ENCODE data around the gene MAP4K5. TPM values are rescaled to one million over a fixed set of nuclear protein-coding genes. Genes with fewer than 3 reads are reported as not detected.

MAP4K5 gene
- total RNA-seq, 1 donor from 2014 or later: 12.3 TPM

- DNase-seq: no peak
- peaks cover 63% of the 10 kb centered on the region for H3K36me3 ChIP-seq
- no peak overlapping the region for H3K27ac ChIP-seq (replicated peaks)
- no peaks in the 10 kb centered on the region for H3K9me3 ChIP-seq (replicated peaks)
- H3K27me3 ChIP-seq (ENCODE audit: low read depth): no peaks in the 10 kb centered on the region
- no peaks in the 10 kb centered on the region for H3K4me1 ChIP-seq
- no peak overlapping the region for H3K4me3 ChIP-seq
- TF ChIP-seq, protein P1, sequence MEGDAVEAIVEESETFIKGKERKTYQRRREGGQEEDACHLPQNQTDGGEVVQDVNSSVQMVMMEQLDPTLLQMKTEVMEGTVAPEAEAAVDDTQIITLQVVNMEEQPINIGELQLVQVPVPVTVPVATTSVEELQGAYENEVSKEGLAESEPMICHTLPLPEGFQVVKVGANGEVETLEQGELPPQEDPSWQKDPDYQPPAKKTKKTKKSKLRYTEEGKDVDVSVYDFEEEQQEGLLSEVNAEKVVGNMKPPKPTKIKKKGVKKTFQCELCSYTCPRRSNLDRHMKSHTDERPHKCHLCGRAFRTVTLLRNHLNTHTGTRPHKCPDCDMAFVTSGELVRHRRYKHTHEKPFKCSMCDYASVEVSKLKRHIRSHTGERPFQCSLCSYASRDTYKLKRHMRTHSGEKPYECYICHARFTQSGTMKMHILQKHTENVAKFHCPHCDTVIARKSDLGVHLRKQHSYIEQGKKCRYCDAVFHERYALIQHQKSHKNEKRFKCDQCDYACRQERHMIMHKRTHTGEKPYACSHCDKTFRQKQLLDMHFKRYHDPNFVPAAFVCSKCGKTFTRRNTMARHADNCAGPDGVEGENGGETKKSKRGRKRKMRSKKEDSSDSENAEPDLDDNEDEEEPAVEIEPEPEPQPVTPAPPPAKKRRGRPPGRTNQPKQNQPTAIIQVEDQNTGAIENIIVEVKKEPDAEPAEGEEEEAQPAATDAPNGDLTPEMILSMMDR (IDR thresholded peaks at IDR 0.05; ENCODE audit: borderline replicate concordance): no peak
- intact Hi-C loops (cut with micrococcal nuclease): no loop called here
These were observed 107.3 kb downstream of the MAP4K5 start for GRCh38 chr14:50425105-50425504.

GRCh38 chr14:50423529-50423928, 108.8 kb downstream of the MAP4K5 start:
- no peak overlapping the region for H3K4me3 ChIP-seq
- intact Hi-C loops (cut with micrococcal nuclease): no loop called here
- H3K27ac ChIP-seq (replicated peaks): no peak overlapping the region
- H3K36me3 ChIP-seq: peaks cover 68% of the 10 kb centered on the region
- no peaks in the 10 kb centered on the region for H3K4me1 ChIP-seq
- TF ChIP-seq, protein P1 (IDR thresholded peaks at IDR 0.05; ENCODE audit: borderline replicate concordance): no peak
- no peaks in the 10 kb centered on the region for H3K27me3 ChIP-seq (ENCODE audit: low read depth)
- no peak for DNase-seq
- no peaks in the 10 kb centered on the region for H3K9me3 ChIP-seq (replicated peaks)

GRCh38 chr14:50421499-50421898, 110.9 kb downstream of the MAP4K5 start:
- no peak overlapping the region for H3K27ac ChIP-seq (replicated peaks)
- intact Hi-C loops (cut with micrococcal nuclease): no loop called here

DNA sequence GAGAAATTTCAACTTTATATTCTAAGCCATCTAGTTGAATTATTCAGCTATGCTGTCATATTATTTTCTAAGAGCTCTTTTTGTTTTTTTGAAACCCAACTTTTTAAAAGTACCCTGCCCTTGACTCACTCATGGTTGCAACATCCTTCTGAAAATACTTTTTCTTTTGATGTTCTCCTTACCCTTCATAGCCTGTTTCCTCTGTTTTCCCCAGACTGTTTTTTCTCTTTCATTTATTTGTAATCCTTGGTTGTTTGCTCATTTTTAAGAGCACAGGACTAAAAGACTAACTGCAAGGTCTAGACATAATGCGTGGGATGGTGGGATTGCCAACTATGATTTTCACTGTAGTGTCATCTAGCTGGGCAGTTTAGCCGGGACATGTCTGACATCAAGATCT, 114.5 kb downstream of the MAP4K5 start:
- no peaks in the 10 kb centered on the region for H3K27me3 ChIP-seq (ENCODE audit: low read depth)
- no peaks in the 10 kb centered on the region for H3K4me1 ChIP-seq
- DNase-seq: no peak
- no peak overlapping the region for H3K4me3 ChIP-seq
- H3K9me3 ChIP-seq (replicated peaks): no peaks in the 10 kb centered on the region
- no peak overlapping the region for H3K27ac ChIP-seq (replicated peaks)
- peaks cover 59% of the 10 kb centered on the region for H3K36me3 ChIP-seq
- TF ChIP-seq, protein P1 (IDR thresholded peaks at IDR 0.05; ENCODE audit: borderline replicate concordance): no peak
- intact Hi-C loops (cut with micrococcal nuclease): no loop called here

More at GRCh38 chr14:50421499-50421898, 110.9 kb downstream of the MAP4K5 start:
- H3K27me3 ChIP-seq (ENCODE audit: low read depth): no peaks in the 10 kb centered on the region
- TF ChIP-seq, protein P1 (IDR thresholded peaks at IDR 0.05; ENCODE audit: borderline replicate concordance): no peak
- peaks cover 78% of the 10 kb centered on the region for H3K36me3 ChIP-seq
- H3K4me3 ChIP-seq: no peak overlapping the region
- no peaks in the 10 kb centered on the region for H3K9me3 ChIP-seq (replicated peaks)
- no peak for DNase-seq
- H3K4me1 ChIP-seq: no peaks in the 10 kb centered on the region

GRCh38 chr14:50410921-50411320, 121.4 kb downstream of the MAP4K5 start:
- Histone ChIP-seq H3K4me1 (peaks cover 10% of the 10 kb centered on the region), H3K36me3 (peaks cover 9% of the 10 kb centered on the region), H3K27me3 (ENCODE audit: low read depth) (no peaks in the 10 kb centered on the region), H3K4me3 (no peak overlapping the region), H3K27ac (replicated peaks) (no peak overlapping the region), H3K9me3 (replicated peaks) (no peaks in the 10 kb centered on the region)
- TF ChIP-seq, protein P1 (IDR thresholded peaks at IDR 0.05; ENCODE audit: borderline replicate concordance): no peak
- intact Hi-C loops (cut with micrococcal nuclease): loop anchor here (5.0 kb wide), 1 partner anchor 44 kb away; no protein-coding TSS in a partner anchor
- DNase-seq: no peak

Measured in left ventricle myocardium inferior (tissue), 1 donor.